Tibial nerve (tissue), 4 donors: ENCODE results near the gene OR5W2.

Source experiments
- EP300 ChIP-seq, 2 donors: sonication (generic); formaldehyde crosslinking; IDR thresholded peaks; one replicate each; pipeline ENCODE4 v1.6.1; 2017; ENCODE audit warnings: antibody characterized with exemption in 2 of 2, mild to moderate bottlenecking in 1 of 2
- TF ChIP-seq, protein P1 (sequence below), 5 experiments: fragments of 200-600 bp in 3 of 5; fragments of 450-650 bp in 2 of 5; sonication (generic) in 3 of 5; IDR thresholded peaks; one replicate each; pipeline ENCODE4 v1.5.1; 2016 to 2019; ENCODE audit warnings: antibody characterized with exemption in 5 of 5, mild to moderate bottlenecking in 3 of 5, moderate library complexity in 2 of 5

DNA sequence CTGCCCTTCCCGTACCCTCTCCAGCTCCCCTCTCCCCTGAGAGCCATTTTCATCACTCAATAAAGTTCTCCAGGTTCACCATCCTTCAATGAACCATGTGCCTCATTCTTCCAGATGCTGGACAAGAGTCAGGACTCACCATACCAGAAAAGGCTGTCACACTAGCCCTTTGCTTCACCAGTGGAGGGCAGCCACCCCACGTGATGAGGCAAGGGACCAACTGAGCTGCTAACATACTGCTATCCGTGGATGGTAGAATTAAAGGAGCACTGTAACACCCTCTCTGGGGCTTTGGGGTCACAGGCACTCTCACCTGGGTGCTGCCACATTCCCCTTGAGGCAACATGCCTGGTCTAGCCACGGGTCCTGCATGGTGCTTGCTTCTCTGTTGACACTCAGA, 34.9 kb upstream of the OR5W2 start:
- no peak for TF ChIP-seq EP300 (IDR thresholded peaks at IDR 0.05)
- TF ChIP-seq, protein P1, sequence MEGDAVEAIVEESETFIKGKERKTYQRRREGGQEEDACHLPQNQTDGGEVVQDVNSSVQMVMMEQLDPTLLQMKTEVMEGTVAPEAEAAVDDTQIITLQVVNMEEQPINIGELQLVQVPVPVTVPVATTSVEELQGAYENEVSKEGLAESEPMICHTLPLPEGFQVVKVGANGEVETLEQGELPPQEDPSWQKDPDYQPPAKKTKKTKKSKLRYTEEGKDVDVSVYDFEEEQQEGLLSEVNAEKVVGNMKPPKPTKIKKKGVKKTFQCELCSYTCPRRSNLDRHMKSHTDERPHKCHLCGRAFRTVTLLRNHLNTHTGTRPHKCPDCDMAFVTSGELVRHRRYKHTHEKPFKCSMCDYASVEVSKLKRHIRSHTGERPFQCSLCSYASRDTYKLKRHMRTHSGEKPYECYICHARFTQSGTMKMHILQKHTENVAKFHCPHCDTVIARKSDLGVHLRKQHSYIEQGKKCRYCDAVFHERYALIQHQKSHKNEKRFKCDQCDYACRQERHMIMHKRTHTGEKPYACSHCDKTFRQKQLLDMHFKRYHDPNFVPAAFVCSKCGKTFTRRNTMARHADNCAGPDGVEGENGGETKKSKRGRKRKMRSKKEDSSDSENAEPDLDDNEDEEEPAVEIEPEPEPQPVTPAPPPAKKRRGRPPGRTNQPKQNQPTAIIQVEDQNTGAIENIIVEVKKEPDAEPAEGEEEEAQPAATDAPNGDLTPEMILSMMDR (IDR thresholded peaks at IDR 0.05), result no peak
